Measurements from ENCODE around the gene C8B.

- TF ChIP-seq POLR2AphosphoS5 (IDR thresholded peaks at IDR 0.05; ENCODE audit: borderline replicate concordance, low read depth, low read length) = no peak
- no peak for TF ChIP-seq EZH2 (IDR thresholded peaks at IDR 0.05)
Measured at GRCh38 chr1:56924116-56924515, 41.7 kb downstream of the C8B start.

Data from SK-N-MC (cell line).